ENCODE results near the gene NXF1. TPM values are rescaled to one million over a fixed set of nuclear protein-coding genes. Genes with fewer than 3 reads are reported as not detected.

Gene NXF1
- polyA plus RNA-seq (2013, experiment 1 of 2): 46.1 TPM
- 41.5 TPM for polyA plus RNA-seq (2013, experiment 2 of 2)

- Histone ChIP-seq H3K9ac (ENCODE audit: low read length) (peak within 1 kb of the TSS; percentile 98), H2BK12ac (ENCODE audit: low read length in 2 of 2) (peak within 1 kb of the TSS; percentile 46 to 71), H3K27me3 (ENCODE audit: control insufficient read depth in 1 of 2, insufficient read depth in 1 of 2, low read length in 2 of 2) (no peaks in the 10 kb centered on the region), H3K9me3 (ENCODE audit: control insufficient read depth, low read length) (no peaks in the 10 kb centered on the region), H4K8ac (ENCODE audit: low read length) (peak within 1 kb of the TSS; percentile 5), H2BK15ac (ENCODE audit: low read depth, poor library complexity, severe bottlenecking) (peak within 1 kb of the TSS; percentile 86), H2AFZ (ENCODE audit: low read depth, low read length) (no peak within 1 kb of the TSS), H3K79me1 (replicated peaks; ENCODE audit: low read length, poor library complexity, severe bottlenecking) (peaks cover 16% of the 10 kb centered on the region), H3K27ac (ENCODE audit: low read length, poor library complexity, severe bottlenecking) (peak within 1 kb of the TSS; percentile 75), H2AK5ac (ENCODE audit: low read length, severe bottlenecking) (peak within 1 kb of the TSS; percentile 49), H2BK120ac (ENCODE audit: low read depth, low read length) (no peak within 1 kb of the TSS), H3K4ac (ENCODE audit: low read depth in 1 of 2, low read length in 2 of 2) (peak within 1 kb of the TSS; percentile 50 to 79), H3K14ac (ENCODE audit: low read length in 2 of 2) (peak within 1 kb of the TSS in 1 of 2 experiments; percentile 98), H2BK5ac (ENCODE audit: low read depth, low read length, poor library complexity, severe bottlenecking) (peak within 1 kb of the TSS; percentile 26), H3K23ac (ENCODE audit: low read length in 2 of 2) (peak within 1 kb of the TSS in 1 of 2 experiments; percentile 96), H3K18ac (ENCODE audit: low read depth in 1 of 2, low read length in 2 of 2) (peak within 1 kb of the TSS; percentile 78 to 91), H4K91ac (ENCODE audit: low read length) (no peak within 1 kb of the TSS), H3K4me1 (ENCODE audit: control insufficient read depth, insufficient read depth, low read depth, low read length) (peaks cover 16% of the 10 kb centered on the region), H3K36me3 (ENCODE audit: control insufficient read depth in 1 of 2, insufficient read depth in 2 of 2, low read depth in 1 of 2, low read length in 2 of 2) (peaks cover 31 to 33% of the 10 kb centered on the region in 2 experiments), H3K4me2 (ENCODE audit: low read length, poor library complexity, severe bottlenecking) (peak within 1 kb of the TSS; percentile 92), H3K4me3 (ENCODE audit: insufficient read depth in 1 of 2, low read depth in 1 of 2, low read length in 2 of 2) (peak within 1 kb of the TSS; percentile 94 to 95)
- DNase-seq: peak; percentile 92
- WGBS: 2% methylated on average over 72 of the region's 77 CpGs
Observed at GRCh38 chr11:62805076-62805892, at the start of gene NXF1. Gene NXF1 (minus strand): TSS chr11:62805440. CDS start chr11:62805356, 84 bp downstream.

- Histone ChIP-seq H3K9me3 (ENCODE audit: control insufficient read depth, low read length) (no peaks in the 10 kb centered on the region), H3K18ac (ENCODE audit: low read depth in 1 of 2, low read length in 2 of 2) (no peak overlapping the region), H3K9ac (ENCODE audit: low read length) (peak overlapping the region; percentile 94), H3K4me1 (ENCODE audit: control insufficient read depth, insufficient read depth, low read depth, low read length) (peaks cover 8% of the 10 kb centered on the region), H2AK5ac (ENCODE audit: low read length, severe bottlenecking) (no peak overlapping the region), H3K4ac (ENCODE audit: low read depth in 1 of 2, low read length in 2 of 2) (no peak overlapping the region), H2BK5ac (ENCODE audit: low read depth, low read length, poor library complexity, severe bottlenecking) (no peak overlapping the region), H3K27ac (ENCODE audit: low read length, poor library complexity, severe bottlenecking) (no peak overlapping the region), H3K79me1 (replicated peaks; ENCODE audit: low read length, poor library complexity, severe bottlenecking) (no peaks in the 10 kb centered on the region), H3K4me3 (ENCODE audit: insufficient read depth in 1 of 2, low read depth in 1 of 2, low read length in 2 of 2) (peak overlapping the region in 1 of 2 experiments; percentile 91), H3K14ac (ENCODE audit: low read length in 2 of 2) (peak overlapping the region in 1 of 2 experiments; percentile 29), H4K8ac (ENCODE audit: low read length) (no peak overlapping the region), H2BK15ac (ENCODE audit: low read depth, poor library complexity, severe bottlenecking) (no peak overlapping the region), H2AFZ (ENCODE audit: low read depth, low read length) (no peak overlapping the region), H2BK120ac (ENCODE audit: low read depth, low read length) (no peak overlapping the region), H2BK12ac (ENCODE audit: low read length in 2 of 2) (no peak overlapping the region), H3K27me3 (ENCODE audit: control insufficient read depth in 1 of 2, insufficient read depth in 1 of 2, low read length in 2 of 2) (no peaks in the 10 kb centered on the region), H3K23ac (ENCODE audit: low read length in 2 of 2) (no peak overlapping the region), H3K36me3 (ENCODE audit: control insufficient read depth in 1 of 2, insufficient read depth in 2 of 2, low read depth in 1 of 2, low read length in 2 of 2) (peaks cover 13 to 38% of the 10 kb centered on the region in 2 experiments), H3K4me2 (ENCODE audit: low read length, poor library complexity, severe bottlenecking) (peak overlapping the region; percentile 87), H4K91ac (ENCODE audit: low read length) (no peak overlapping the region)
- WGBS: 11% methylated on average over 6 of the region's 8 CpGs
- no peak for DNase-seq
Observed at GRCh38 chr11:62854013-62854824, 49.0 kb upstream of the NXF1 start.

GRCh38 chr11:62853279-62853965 is 48.2 kb upstream of the NXF1 start:
- Histone ChIP-seq H3K4me2 (ENCODE audit: low read length, poor library complexity, severe bottlenecking) (peak overlapping the region; percentile 87), H3K14ac (ENCODE audit: low read length in 2 of 2) (no peak overlapping the region), H4K91ac (ENCODE audit: low read length) (no peak overlapping the region), H2BK12ac (ENCODE audit: low read length in 2 of 2) (no peak overlapping the region), H2AFZ (ENCODE audit: low read depth, low read length) (no peak overlapping the region), H2AK5ac (ENCODE audit: low read length, severe bottlenecking) (no peak overlapping the region), H3K36me3 (ENCODE audit: control insufficient read depth in 1 of 2, insufficient read depth in 2 of 2, low read depth in 1 of 2, low read length in 2 of 2) (peaks cover 13 to 38% of the 10 kb centered on the region in 2 experiments), H3K4me1 (ENCODE audit: control insufficient read depth, insufficient read depth, low read depth, low read length) (peaks cover 8% of the 10 kb centered on the region), H3K9me3 (ENCODE audit: control insufficient read depth, low read length) (no peaks in the 10 kb centered on the region), H3K18ac (ENCODE audit: low read depth in 1 of 2, low read length in 2 of 2) (no peak overlapping the region), H3K4me3 (ENCODE audit: insufficient read depth in 1 of 2, low read depth in 1 of 2, low read length in 2 of 2) (peak overlapping the region in 1 of 2 experiments; percentile 91), H3K27ac (ENCODE audit: low read length, poor library complexity, severe bottlenecking) (no peak overlapping the region), H2BK5ac (ENCODE audit: low read depth, low read length, poor library complexity, severe bottlenecking) (no peak overlapping the region), H3K23ac (ENCODE audit: low read length in 2 of 2) (no peak overlapping the region), H3K9ac (ENCODE audit: low read length) (peak overlapping the region; percentile 94), H3K79me1 (replicated peaks; ENCODE audit: low read length, poor library complexity, severe bottlenecking) (no peaks in the 10 kb centered on the region), H4K8ac (ENCODE audit: low read length) (no peak overlapping the region), H2BK15ac (ENCODE audit: low read depth, poor library complexity, severe bottlenecking) (no peak overlapping the region), H3K4ac (ENCODE audit: low read depth in 1 of 2, low read length in 2 of 2) (no peak overlapping the region), H3K27me3 (ENCODE audit: control insufficient read depth in 1 of 2, insufficient read depth in 1 of 2, low read length in 2 of 2) (no peaks in the 10 kb centered on the region), H2BK120ac (ENCODE audit: low read depth, low read length) (no peak overlapping the region)
- DNase-seq: no peak
- 77% methylated on average over 5 of the region's 7 CpGs for WGBS
